Tibial artery (tissue), 4 donors: ENCODE data around the gene MAEA.

Experiments
- DNase-seq, 2 donors: peaks; one replicate each; pipeline ENCODE4 v3.0.0-alpha.2; 2019
- H3K27ac ChIP-seq, 2 donors: fragments of 200-600 bp; sonication (generic) in 1 of 2; 1 replicate in 1 of 2; 2 replicates in 1 of 2; pipeline ENCODE4 v1.5.1; 2018 to 2019; ENCODE audit warnings: mild to moderate bottlenecking in 1 of 2
- H3K27me3 ChIP-seq, 2 donors: fragments of 200-600 bp; sonication (generic) in 1 of 2; one replicate each; pipeline versions ENCODE4 v1.5.1 to v1.6.0; 2016 to 2019
- H3K36me3 ChIP-seq, 3 donors: fragments of 200-600 bp; sonication (generic) in 2 of 3; one replicate each; pipeline ENCODE4 v1.5.1; 2016 to 2019; ENCODE audit warnings: mild to moderate bottlenecking in 2 of 3
- H3K4me1 ChIP-seq, 4 donors: fragments of 200-600 bp; sonication (generic) in 2 of 4; 1 replicate in 3 of 4; 2 replicates in 1 of 4; pipeline ENCODE4 v1.5.1; 2016 to 2019
- H3K4me3 ChIP-seq, 2 donors: fragments of 200-600 bp; sonication (generic) in 1 of 2; 1 replicate in 1 of 2; 2 replicates in 1 of 2; pipeline ENCODE4 v1.5.1; 2018 to 2019; ENCODE audit warnings: mild to moderate bottlenecking in 2 of 2
- H3K9me3 ChIP-seq, 3 donors: fragments of 200-600 bp; sonication (generic) in 1 of 3; one replicate each; pipeline ENCODE4 v1.5.1; 2016 to 2019
- intact Hi-C: fragments of 100-400 bp; cut with DNase I; formaldehyde crosslinking; loops from one replicate; pipeline ENCODE4 v1.15.0; 2023; ENCODE audit warnings: low total_unique reads
- TF ChIP-seq, protein P1 (sequence below), 2 experiments: fragments of 200-600 bp in 1 of 2; fragments of 450-650 bp in 1 of 2; IDR thresholded peaks; one replicate each; pipeline ENCODE4 v1.5.1; 2017 to 2019; ENCODE audit warnings: antibody characterized with exemption in 2 of 2, mild to moderate bottlenecking in 1 of 2, moderate library complexity in 1 of 2

MAEA gene

DNA sequence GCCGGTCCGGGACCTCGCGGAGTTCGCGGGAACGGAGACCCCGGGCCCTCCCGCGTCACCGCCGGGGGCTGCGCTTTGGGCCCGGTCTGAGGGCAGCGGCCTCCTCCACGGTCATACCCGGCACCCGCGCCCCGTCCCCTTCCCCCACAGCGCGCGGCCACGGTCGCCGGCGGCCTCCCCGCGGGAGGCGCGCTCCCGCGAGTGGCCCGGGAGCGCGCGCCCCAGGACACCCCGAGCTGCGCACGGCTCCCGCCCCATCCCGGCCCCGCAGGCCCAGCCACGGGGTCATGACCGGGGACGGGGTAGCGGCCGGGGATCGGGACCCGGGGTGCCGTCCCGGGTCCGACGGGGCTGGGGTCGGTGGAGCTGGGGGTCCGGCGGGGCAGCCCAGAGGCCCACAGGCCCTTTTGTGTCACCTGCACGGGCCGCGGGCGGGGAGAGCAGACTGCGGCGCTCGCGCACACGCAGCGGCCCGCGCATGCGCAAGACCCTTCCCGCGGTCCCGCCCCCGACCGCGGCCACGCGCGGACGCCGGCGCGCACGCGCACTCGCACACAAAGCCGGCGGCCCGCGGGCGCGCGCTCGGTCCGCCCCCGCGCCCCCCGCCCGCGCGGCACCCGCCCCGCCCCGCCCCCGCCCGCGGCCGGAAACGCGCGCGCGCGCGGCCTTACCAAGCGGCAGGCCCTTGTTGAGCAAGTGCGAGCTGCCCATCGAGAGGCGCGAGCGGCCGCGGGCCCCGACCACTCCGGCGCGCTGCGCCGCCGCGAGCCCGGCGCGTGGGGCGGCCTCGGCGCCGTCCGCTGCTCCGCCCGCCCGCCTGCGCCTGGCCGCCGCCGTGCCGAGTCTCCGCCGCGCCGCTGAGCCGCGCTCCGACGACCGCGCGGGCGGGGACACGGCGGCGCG, 41.2 kb upstream of the MAEA start, which contains the start of gene CTBP1:
Gene CTBP1, minus strand, starts transcription at position 886 of the 903 bp plus-strand sequence. CDS start 7,799 bp downstream, outside the sequence.
- TF ChIP-seq, protein P1, sequence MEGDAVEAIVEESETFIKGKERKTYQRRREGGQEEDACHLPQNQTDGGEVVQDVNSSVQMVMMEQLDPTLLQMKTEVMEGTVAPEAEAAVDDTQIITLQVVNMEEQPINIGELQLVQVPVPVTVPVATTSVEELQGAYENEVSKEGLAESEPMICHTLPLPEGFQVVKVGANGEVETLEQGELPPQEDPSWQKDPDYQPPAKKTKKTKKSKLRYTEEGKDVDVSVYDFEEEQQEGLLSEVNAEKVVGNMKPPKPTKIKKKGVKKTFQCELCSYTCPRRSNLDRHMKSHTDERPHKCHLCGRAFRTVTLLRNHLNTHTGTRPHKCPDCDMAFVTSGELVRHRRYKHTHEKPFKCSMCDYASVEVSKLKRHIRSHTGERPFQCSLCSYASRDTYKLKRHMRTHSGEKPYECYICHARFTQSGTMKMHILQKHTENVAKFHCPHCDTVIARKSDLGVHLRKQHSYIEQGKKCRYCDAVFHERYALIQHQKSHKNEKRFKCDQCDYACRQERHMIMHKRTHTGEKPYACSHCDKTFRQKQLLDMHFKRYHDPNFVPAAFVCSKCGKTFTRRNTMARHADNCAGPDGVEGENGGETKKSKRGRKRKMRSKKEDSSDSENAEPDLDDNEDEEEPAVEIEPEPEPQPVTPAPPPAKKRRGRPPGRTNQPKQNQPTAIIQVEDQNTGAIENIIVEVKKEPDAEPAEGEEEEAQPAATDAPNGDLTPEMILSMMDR (IDR thresholded peaks at IDR 0.05) = no peak
- peak; percentile 59 to 88 for DNase-seq

DNA sequence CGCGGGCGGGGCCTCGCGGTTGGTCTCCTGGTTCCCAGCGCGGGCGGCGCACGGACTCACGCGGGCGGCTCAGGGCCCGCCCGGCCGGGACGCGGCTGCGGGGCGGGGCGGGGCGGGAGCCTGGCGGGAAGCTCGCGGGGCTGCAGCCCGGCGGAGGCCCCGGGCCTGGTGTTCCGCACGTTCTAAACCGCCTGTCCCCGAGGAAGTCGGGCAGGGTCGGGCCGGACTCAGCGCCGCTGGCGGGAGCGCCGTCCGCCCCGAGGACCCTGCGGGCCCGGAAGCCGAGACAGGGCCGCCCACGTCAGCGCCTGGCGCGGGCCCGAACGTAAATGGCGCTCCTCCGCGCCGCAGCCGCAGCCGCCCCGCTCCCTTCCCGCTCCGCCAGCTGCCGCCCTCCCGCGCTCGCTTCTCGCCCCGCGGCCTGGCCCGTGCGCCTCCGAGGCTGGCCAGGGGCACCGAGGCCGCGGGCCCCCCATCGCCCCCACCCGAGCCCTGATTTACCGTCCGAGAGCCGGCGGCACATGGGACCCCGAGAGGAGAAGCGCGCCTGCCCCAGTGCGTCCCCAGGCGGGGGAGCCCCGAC, 40.5 kb upstream of the MAEA start:
- TF ChIP-seq, protein P1 (IDR thresholded peaks at IDR 0.05) = no peak
- Histone ChIP-seq H3K9me3 (no peaks in the 10 kb centered on the region), H3K27ac (peak overlapping the region; percentile 93 to 96), H3K4me3 (peak overlapping the region; percentile 61 to 67), H3K36me3 (no peaks in the 10 kb centered on the region), H3K4me1 (peaks cover 15 to 48% (median 42%) of the 10 kb centered on the region in 4 donors), H3K27me3 (no peaks in the 10 kb centered on the region)
- intact Hi-C loops = loop anchor here (1.0 to 5.0 kb wide), 2 partner anchors 43 to 97 kb away; no protein-coding TSS in a partner anchor
- peak; percentile 80 to 92 for DNase-seq

More for the DNA sequence above, 41.2 kb upstream of the MAEA start, which contains the start of gene CTBP1:
- H3K27me3 ChIP-seq = no peaks in the 10 kb centered on the region
- H3K4me3 ChIP-seq = peak within 1 kb of the TSS; percentile 61 to 67
- H3K36me3 ChIP-seq = no peaks in the 10 kb centered on the region
- H3K4me1 ChIP-seq = peaks cover 15 to 56% (median 49%) of the 10 kb centered on the region in 4 donors
- intact Hi-C loops = loop anchor here (1.0 to 5.0 kb wide), 2 partner anchors 44 to 98 kb away; no protein-coding TSS in a partner anchor
- peak within 1 kb of the TSS; percentile 93 to 96 for H3K27ac ChIP-seq
- H3K9me3 ChIP-seq = no peaks in the 10 kb centered on the region

DNA sequence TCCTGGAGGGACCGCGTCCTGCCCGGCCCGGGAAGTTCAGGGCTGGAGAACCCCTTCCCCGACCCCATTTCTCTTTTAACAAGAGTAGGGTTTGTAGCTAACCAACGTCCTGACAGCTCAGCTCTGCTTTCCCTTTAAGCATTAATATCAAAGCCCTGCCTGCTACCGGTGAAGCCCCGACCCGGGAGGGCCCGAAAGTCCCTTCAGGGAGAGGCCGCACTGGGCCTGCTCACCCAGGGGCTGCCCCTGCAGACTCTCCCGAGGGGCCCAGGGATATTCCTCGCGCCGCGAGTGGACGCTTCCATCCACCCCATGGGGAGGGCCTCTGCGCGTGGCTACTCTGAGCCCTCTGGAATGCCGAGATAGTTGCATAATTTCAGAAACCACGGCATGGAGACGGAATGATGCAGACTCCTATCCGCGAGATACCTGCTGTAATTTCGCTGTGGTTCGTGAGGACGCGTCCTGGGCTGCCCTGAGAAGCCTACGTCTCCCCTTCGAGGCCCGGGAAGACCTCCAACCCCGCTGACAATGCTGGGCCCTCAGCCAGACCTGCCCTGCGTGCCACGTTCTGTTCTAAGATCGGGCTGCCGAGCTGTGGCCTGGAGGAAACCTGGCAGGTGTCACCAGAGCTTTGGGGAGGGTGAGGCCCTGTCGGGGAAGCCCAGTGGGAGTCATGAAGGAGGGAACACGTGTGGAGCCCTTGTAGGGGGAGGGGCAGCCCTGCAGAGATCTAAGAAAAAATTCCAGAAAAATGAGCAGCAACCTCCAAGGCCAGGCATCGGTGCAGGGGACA, 39.8 kb upstream of the MAEA start:
- Histone ChIP-seq H3K4me3 (peak overlapping the region; percentile 61 to 67), H3K27ac (peak overlapping the region; percentile 93 to 96), H3K9me3 (no peaks in the 10 kb centered on the region), H3K36me3 (no peaks in the 10 kb centered on the region), H3K27me3 (no peaks in the 10 kb centered on the region), H3K4me1 (peaks cover 15 to 41% (median 35%) of the 10 kb centered on the region in 4 donors)
- TF ChIP-seq, protein P1 (IDR thresholded peaks at IDR 0.05) = no peak
- peak; percentile 26 to 70 for DNase-seq
- intact Hi-C loops = loop anchor here (1.0 to 5.0 kb wide), 2 partner anchors 42 to 96 kb away; no protein-coding TSS in a partner anchor

DNA sequence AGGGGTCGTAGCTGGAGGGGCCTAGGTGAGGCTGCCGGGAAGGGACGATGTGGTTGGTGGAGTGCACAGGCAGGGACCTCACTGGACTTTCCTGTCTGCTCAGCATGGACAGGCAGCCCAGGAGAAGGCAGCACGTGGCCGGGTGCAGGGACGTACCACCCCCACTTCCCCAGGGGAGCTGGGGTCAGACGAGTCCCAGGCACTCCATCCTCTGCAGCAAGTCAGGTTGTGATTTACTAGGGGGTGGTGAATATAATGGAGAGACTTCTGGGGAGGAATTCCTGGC, 39.2 kb upstream of the MAEA start:
- intact Hi-C loops = no loop called here

More for the DNA sequence above, 39.2 kb upstream of the MAEA start:
- TF ChIP-seq, protein P1 (IDR thresholded peaks at IDR 0.05) = no peak
- Histone ChIP-seq H3K27ac (no peak overlapping the region), H3K36me3 (no peaks in the 10 kb centered on the region), H3K27me3 (no peaks in the 10 kb centered on the region), H3K4me1 (peaks cover 9 to 36% (median 29%) of the 10 kb centered on the region in 4 donors), H3K4me3 (no peak overlapping the region), H3K9me3 (no peaks in the 10 kb centered on the region)
- DNase-seq = no peak
